ENCODE results near the gene LHPP.

LHPP gene

DNA sequence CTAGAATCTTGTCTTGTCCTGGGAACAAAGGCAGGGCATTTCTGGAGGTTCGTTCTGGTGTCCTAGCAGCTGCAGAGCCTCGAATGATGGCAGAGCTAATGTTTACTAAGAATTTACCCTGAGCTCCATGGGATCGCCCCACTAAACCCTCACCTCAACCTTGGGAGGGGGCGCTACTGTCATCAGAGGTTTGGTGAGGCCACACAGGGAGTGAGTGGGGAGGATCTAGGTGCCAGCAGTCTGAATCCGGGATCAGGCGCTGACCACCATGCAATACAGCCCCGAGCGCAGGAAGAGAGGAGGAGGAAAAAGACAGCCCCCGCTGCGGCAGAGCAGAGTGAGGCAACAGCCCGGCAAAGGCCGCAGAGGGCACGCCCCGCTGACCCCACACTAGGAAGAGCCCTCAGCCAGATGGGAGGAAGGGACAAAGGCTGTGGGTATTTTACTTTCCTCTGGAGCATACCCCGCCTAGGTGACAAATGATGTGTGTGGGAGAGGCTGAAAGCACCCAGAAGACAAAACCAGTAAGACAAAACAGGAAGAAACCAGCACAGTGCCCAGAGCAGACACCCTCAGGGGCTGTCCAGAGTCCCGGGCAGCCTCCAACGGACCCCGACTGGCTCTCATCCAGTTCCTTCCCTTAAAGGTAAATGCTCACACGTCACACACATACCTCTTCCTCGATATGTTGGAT, 179.1 kb downstream of the LHPP start:
- DNase-seq, result no peak
- H3K27ac Mint-ChIP-seq, result peak overlapping the region; percentile 86
- peak overlapping the region; percentile 1 for H3K4me3 Mint-ChIP-seq
- H3K4me1 Mint-ChIP-seq, result peaks cover 79% of the 10 kb centered on the region
- CTCF ChIA-PET, result no interaction called here
- H3K9me3 Mint-ChIP-seq, result no peaks in the 10 kb centered on the region
- H3K36me3 Mint-ChIP-seq, result peaks cover 17% of the 10 kb centered on the region
- no peaks in the 10 kb centered on the region for H3K27me3 Mint-ChIP-seq

DNA sequence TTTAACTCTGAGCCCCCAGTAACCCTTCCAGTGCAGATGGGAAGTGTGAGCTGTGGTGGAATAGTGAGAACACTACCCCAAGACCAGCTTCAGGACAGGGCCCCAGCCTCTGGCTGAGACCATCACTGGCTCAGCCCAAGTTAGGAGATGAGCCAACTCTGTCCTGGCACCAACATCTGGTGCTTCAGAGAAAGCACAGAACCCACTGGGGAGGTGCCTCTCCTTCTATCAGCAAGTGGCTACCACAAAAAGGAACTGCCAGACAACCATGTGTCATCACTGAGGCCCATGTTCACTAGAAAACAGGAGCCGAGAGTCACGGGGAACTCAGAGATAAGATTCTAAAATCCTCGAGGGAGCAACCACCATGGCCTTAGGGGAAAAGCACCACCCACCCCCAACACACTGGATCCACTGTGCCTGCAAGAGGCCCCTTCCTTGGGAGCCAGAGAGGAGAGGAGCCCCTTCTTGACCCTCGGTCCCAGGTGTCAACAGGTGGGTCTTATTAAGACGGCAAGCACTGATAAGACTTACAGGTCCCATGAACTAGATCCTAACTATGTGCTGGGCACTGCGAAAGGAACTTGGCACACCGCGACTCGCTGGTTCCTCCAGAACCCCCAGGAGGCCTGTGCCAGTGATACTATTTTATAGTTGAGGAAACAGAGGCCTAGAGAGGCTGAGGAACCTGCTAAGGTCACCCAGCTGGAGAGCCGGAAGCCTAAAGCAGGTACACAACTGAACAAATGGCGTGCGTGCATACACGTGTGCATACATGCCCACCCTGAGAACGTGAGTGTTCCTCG, 179.9 kb downstream of the LHPP start:
- no peaks in the 10 kb centered on the region for H3K9me3 Mint-ChIP-seq
- no peaks in the 10 kb centered on the region for H3K27me3 Mint-ChIP-seq
- H3K4me1 Mint-ChIP-seq, result peaks cover 79% of the 10 kb centered on the region
- DNase-seq, result no peak
- CTCF ChIA-PET, result no interaction called here
- H3K27ac Mint-ChIP-seq, result peak overlapping the region; percentile 86
- H3K36me3 Mint-ChIP-seq, result peaks cover 18% of the 10 kb centered on the region
- H3K4me3 Mint-ChIP-seq, result peak overlapping the region; percentile 1

- Mint-ChIP-seq H3K4me1 (peaks cover 79% of the 10 kb centered on the region), H3K27me3 (no peaks in the 10 kb centered on the region), H3K4me3 (no peak overlapping the region), H3K9me3 (no peaks in the 10 kb centered on the region), H3K36me3 (peaks cover 21% of the 10 kb centered on the region), H3K27ac (peak overlapping the region; percentile 86)
- DNase-seq, result no peak
- CTCF ChIA-PET, result interaction anchor here (1.2 to 1.4 kb wide), 2 partner anchors 47 to 77 kb away, joined by 3 read pairs; no protein-coding TSS in a partner anchor
These were observed 180.6 kb downstream of the LHPP start for GRCh38 chr10:124642088-124642710.

DNA sequence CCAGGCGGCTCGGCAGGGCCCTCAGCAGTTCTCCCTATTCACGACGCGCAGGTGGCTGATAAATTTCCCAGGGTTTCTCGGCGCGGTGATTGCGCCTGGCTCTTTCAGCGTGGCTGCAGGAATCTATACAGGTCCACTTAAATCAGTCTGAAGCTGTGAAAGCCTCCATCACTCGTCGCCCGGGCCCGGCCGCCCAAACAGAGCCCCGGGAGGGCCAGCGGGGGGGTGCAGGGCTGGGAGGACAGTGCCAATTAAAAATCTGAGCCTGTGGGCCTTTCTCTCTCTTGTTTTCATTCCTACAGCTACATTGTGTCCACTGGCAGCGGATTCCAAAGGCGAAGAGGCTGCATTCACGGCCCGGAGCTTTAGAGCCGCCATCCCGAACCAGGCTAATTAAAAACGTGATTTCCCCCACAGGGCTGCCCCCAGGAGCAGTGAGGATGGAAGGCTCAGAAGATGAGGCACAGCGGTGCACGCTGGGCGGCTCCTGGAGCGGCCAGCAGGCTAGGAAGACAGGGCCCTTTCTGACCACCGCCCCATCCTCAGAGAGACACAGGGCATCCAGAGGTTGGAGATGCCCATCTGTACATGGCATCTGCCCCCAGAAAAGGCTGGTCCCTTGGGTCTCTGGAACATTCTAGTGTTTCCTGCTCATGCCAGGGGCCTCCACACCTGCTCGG, 181.8 kb downstream of the LHPP start:
- peaks cover 80% of the 10 kb centered on the region for H3K4me1 Mint-ChIP-seq
- H3K4me3 Mint-ChIP-seq, result no peak overlapping the region
- CTCF ChIA-PET, result interaction anchor here (0.6 to 1.4 kb wide), 5 partner anchors 46 to 102 kb away, joined by 3 to 5 read pairs (median 3); no protein-coding TSS in a partner anchor

GRCh38 chr10:124644236-124644635, 182.6 kb downstream of the LHPP start:
- peaks cover 87% of the 10 kb centered on the region for H3K4me1 Mint-ChIP-seq
- CTCF ChIA-PET, result interaction anchor here (0.6 to 1.2 kb wide), 4 partner anchors 52 to 102 kb away, joined by 3 to 5 read pairs (median 3); no protein-coding TSS in a partner anchor
- H3K4me3 Mint-ChIP-seq, result no peak overlapping the region
- no peaks in the 10 kb centered on the region for H3K27me3 Mint-ChIP-seq
- peak overlapping the region; percentile 14 for H3K27ac Mint-ChIP-seq
- H3K36me3 Mint-ChIP-seq, result peaks cover 24% of the 10 kb centered on the region
- H3K9me3 Mint-ChIP-seq, result no peaks in the 10 kb centered on the region
- no peak for DNase-seq

More for the DNA sequence above, 181.8 kb downstream of the LHPP start:
- Mint-ChIP-seq H3K9me3 (no peaks in the 10 kb centered on the region), H3K27me3 (no peaks in the 10 kb centered on the region), H3K27ac (no peak overlapping the region), H3K36me3 (peaks cover 24% of the 10 kb centered on the region)
- no peak for DNase-seq

- CTCF ChIA-PET, result interaction anchor here (1.2 kb wide), 1 partner anchor 75 kb away, joined by 3 read pairs; no protein-coding TSS in a partner anchor
- Mint-ChIP-seq H3K4me1 (peaks cover 90% of the 10 kb centered on the region), H3K36me3 (peaks cover 29% of the 10 kb centered on the region), H3K27ac (no peak overlapping the region), H3K9me3 (no peaks in the 10 kb centered on the region), H3K27me3 (no peaks in the 10 kb centered on the region), H3K4me3 (no peak overlapping the region)
- no peak for DNase-seq
These were observed 183.3 kb downstream of the LHPP start for GRCh38 chr10:124644771-124645415.

GRCh38 chr10:124645467-124646095, 184.0 kb downstream of the LHPP start:
- CTCF ChIA-PET, result interaction anchor here (0.6 to 4.1 kb wide), 3 partner anchors 43 to 96 kb away, joined by 3 to 19 read pairs (median 3); no protein-coding TSS in a partner anchor
- H3K4me3 Mint-ChIP-seq, result no peak overlapping the region
- H3K9me3 Mint-ChIP-seq, result no peaks in the 10 kb centered on the region
- peaks cover 29% of the 10 kb centered on the region for H3K36me3 Mint-ChIP-seq
- peaks cover 90% of the 10 kb centered on the region for H3K4me1 Mint-ChIP-seq
- no peaks in the 10 kb centered on the region for H3K27me3 Mint-ChIP-seq
- no peak for DNase-seq
- H3K27ac Mint-ChIP-seq, result peak overlapping the region; percentile 49

- Mint-ChIP-seq H3K4me1 (peaks cover 90% of the 10 kb centered on the region), H3K36me3 (peaks cover 27% of the 10 kb centered on the region)
- no peak for DNase-seq
These were observed 185.1 kb downstream of the LHPP start for GRCh38 chr10:124646483-124647352.

DNA sequence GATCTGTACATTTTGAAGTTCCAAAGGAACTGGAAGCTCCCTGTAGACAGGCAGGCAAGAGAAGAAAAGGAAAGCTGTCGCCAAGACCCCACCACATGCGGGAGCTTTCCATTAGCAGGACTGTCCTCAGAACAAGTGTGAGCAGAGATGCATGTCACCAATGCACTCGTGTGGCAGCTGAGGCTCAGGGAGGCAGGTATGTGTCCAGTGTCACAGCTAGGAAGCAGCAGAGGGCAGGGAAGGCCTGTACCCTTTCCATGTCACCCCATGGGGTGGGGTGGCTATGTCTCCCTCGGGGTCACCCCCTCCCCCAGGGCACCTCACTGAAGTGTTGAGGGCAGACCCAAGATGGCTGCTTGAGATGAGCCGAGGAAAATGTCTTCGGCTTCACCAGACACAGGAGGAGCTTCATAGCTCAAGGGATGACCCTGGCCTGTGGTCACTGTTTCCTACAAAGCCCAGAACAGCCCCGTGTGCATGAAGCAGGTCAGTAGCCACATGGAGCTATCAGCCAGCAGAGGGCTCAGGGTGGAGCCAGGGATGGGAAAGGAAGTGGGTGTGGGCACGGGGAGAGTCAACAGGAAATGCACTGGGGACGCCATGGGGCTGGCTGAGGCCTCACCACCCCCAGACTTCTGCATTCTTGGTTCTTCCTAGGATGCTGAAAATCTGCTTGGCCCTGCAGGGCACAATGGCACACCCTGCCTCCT, 186.0 kb downstream of the LHPP start:
- CTCF ChIA-PET, result interaction anchor here (0.7 to 4.1 kb wide), 15 partner anchors 11 to 102 kb away, joined by 3 to 31 read pairs (median 5); no protein-coding TSS in a partner anchor
- Mint-ChIP-seq H3K27me3 (no peaks in the 10 kb centered on the region), H3K36me3 (peaks cover 25% of the 10 kb centered on the region), H3K4me1 (peaks cover 90% of the 10 kb centered on the region), H3K9me3 (no peaks in the 10 kb centered on the region), H3K4me3 (peak overlapping the region; percentile 70), H3K27ac (peak overlapping the region; percentile 99)
- DNase-seq, result peak; percentile 88

More at GRCh38 chr10:124646483-124647352, 185.1 kb downstream of the LHPP start:
- Mint-ChIP-seq H3K9me3 (no peaks in the 10 kb centered on the region), H3K27ac (peak overlapping the region; percentile 99), H3K27me3 (no peaks in the 10 kb centered on the region), H3K4me3 (no peak overlapping the region)
- CTCF ChIA-PET, result interaction anchor here (0.6 to 4.1 kb wide), 16 partner anchors 10 to 95 kb away, joined by 3 to 31 read pairs (median 4); no protein-coding TSS in a partner anchor

DNA sequence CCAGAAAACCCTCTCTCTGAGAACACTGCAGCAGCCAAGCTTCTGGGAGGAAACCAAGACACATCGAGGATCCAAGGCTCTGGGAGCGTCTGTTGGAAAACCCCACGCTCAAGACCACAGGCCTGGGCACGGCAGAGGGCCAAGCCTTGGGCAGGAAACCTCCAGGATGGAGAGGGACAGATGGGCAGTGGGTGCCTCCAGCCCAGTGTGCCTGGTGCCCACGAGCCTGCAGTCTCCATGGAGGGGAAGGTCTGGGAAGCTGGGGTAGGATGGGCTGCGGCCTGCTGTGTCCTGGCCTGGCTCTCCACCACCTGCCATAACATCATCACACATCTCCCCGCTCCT, 186.5 kb downstream of the LHPP start:
- Mint-ChIP-seq H3K27ac (peak overlapping the region; percentile 99), H3K27me3 (no peaks in the 10 kb centered on the region), H3K36me3 (peaks cover 20% of the 10 kb centered on the region), H3K4me3 (peak overlapping the region; percentile 70), H3K4me1 (peaks cover 89% of the 10 kb centered on the region), H3K9me3 (no peaks in the 10 kb centered on the region)
- CTCF ChIA-PET, result interaction anchor here (0.9 to 4.1 kb wide), 11 partner anchors 11 to 101 kb away, joined by 3 to 31 read pairs (median 6); no protein-coding TSS in a partner anchor
- DNase-seq, result no peak

DNA sequence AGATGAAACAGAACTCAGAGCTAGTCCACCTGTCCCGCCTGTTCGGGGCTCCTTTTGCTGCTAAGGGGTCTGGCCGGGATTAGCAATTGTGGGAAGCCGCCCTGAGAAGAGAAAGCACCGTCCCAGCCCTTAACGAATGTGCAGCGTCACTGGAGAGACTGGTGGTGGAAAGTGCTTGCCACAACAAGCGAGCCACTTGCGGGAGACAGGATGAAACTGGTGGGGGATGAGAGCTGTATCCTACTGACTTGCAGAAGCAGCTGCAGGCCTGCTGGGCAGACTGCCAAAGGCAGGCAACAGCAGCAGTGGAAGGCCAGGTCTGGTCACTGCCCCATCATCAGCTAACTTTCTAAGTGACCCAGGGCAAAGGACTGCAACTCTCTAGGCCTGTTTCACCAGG, 187.1 kb downstream of the LHPP start:
- Mint-ChIP-seq H3K4me1 (peaks cover 90% of the 10 kb centered on the region), H3K9me3 (no peaks in the 10 kb centered on the region), H3K4me3 (peak overlapping the region; percentile 70), H3K27ac (peak overlapping the region; percentile 99), H3K36me3 (peaks cover 20% of the 10 kb centered on the region), H3K27me3 (no peaks in the 10 kb centered on the region)
- CTCF ChIA-PET, result interaction anchor here (0.7 to 4.1 kb wide), 9 partner anchors 22 to 309 kb away, joined by 3 to 31 read pairs (median 8); no protein-coding TSS in a partner anchor
- peak; percentile 81 for DNase-seq
